HEK293T (cell line): ENCODE data around the gene PDIA5.

Experiments used
- ARNT ChIP-seq: fragments of 450-650 bp; IDR thresholded peaks from 2 replicates; pipeline ENCODE4 v1.6.1; 2017; ENCODE audit warnings: mild to moderate bottlenecking
- BHLHE40 ChIP-seq: fragments of 450-650 bp; IDR thresholded peaks from 2 replicates; pipeline ENCODE4 v1.6.1; 2016; ENCODE audit warnings: mild to moderate bottlenecking, moderate library complexity, borderline replicate concordance
- ELF4 ChIP-seq: fragments of 450-650 bp; IDR thresholded peaks from 2 replicates; pipeline ENCODE4 v1.6.1; 2017; ENCODE audit warnings: antibody characterized with exemption
- FOXA1 ChIP-seq: fragments of 450-650 bp; IDR thresholded peaks from 2 replicates; pipeline ENCODE4 v1.6.1; 2016; ENCODE audit warnings: mild to moderate bottlenecking
- FOXK2 ChIP-seq: fragments of 450-650 bp; IDR thresholded peaks from 2 replicates; pipeline ENCODE4 v1.6.1; 2016; ENCODE audit warnings: mild to moderate bottlenecking
- FOXM1 ChIP-seq: fragments of 450-650 bp; IDR thresholded peaks from 2 replicates; pipeline ENCODE4 v1.6.1; 2017; ENCODE audit warnings: mild to moderate bottlenecking, borderline replicate concordance
- HDGF ChIP-seq: fragments of 450-650 bp; IDR thresholded peaks from 2 replicates; pipeline ENCODE4 v1.6.1; 2017; ENCODE audit warnings: antibody characterized with exemption, borderline replicate concordance
- L3MBTL2 ChIP-seq: fragments of 450-650 bp; conservative IDR thresholded peaks from 2 replicates; pipeline ENCODE4 v1.6.1; 2016; ENCODE audit warnings: mild to moderate bottlenecking
- NFRKB ChIP-seq: fragments of 450-650 bp; IDR thresholded peaks from 2 replicates; pipeline ENCODE4 v1.6.1; 2016; ENCODE audit warnings: mild to moderate bottlenecking, moderate library complexity
- SP1 ChIP-seq: fragments of 450-650 bp; IDR thresholded peaks from 2 replicates; pipeline ENCODE4 v1.6.1; 2017
- SUZ12 ChIP-seq: fragments of 450-650 bp; IDR thresholded peaks from 2 replicates; pipeline ENCODE4 v1.6.1; 2016; ENCODE audit warnings: mild to moderate bottlenecking
- TARDBP ChIP-seq: fragments of 450-650 bp; IDR thresholded peaks from 2 replicates; pipeline ENCODE4 v1.6.1; 2016
- ZNF384 ChIP-seq: fragments of 450-650 bp; IDR thresholded peaks from 2 replicates; pipeline ENCODE4 v1.6.1; 2016
- TF ChIP-seq, protein P1 (sequence below): fragments of 450-650 bp; IDR thresholded peaks from 2 replicates; pipeline ENCODE4 v1.6.1; 2016

GRCh38 chr3:123126031-123126430, 59.2 kb downstream of the PDIA5 start:
- TF ChIP-seq SUZ12, result no peak
- TF ChIP-seq ZNF384, result no peak
- no peak for TF ChIP-seq TARDBP
- no peak for TF ChIP-seq FOXA1
- no peak for TF ChIP-seq NFRKB
- TF ChIP-seq BHLHE40, result no peak
- no peak for TF ChIP-seq ELF4
- no peak for TF ChIP-seq ARNT
- TF ChIP-seq SP1, result no peak
- no peak for TF ChIP-seq FOXM1
- TF ChIP-seq FOXK2, result no peak
- TF ChIP-seq, protein P1, sequence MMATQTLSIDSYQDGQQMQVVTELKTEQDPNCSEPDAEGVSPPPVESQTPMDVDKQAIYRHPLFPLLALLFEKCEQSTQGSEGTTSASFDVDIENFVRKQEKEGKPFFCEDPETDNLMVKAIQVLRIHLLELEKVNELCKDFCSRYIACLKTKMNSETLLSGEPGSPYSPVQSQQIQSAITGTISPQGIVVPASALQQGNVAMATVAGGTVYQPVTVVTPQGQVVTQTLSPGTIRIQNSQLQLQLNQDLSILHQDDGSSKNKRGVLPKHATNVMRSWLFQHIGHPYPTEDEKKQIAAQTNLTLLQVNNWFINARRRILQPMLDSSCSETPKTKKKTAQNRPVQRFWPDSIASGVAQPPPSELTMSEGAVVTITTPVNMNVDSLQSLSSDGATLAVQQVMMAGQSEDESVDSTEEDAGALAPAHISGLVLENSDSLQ, result no peak
- TF ChIP-seq HDGF, result no peak
- no peak for TF ChIP-seq L3MBTL2
